ENCODE measurements around the gene APOB. TPM values are rescaled to one million over a fixed set of nuclear protein-coding genes. Genes with fewer than 3 reads are reported as not detected.
A peak's percentile ranks its signal among the peaks of the same experiment; 100 is the strongest.

Gene APOB
- total and polyA plus RNA-seq, 2 of the 13 experiments (the other 11 are each of a cell fraction or from before 2014, with no cell fraction given) = 1,569 to 2,515 TPM

- peak; percentile 62 for TF ChIP-seq TBX2 (CRISPR knock-in tag; IDR thresholded peaks at IDR 0.05; ENCODE audit: borderline replicate concordance)
- peak; percentile 43; the same call in 1 of the 2 replicates for TF ChIP-seq SMC3 (IDR thresholded peaks at IDR 0.05; ENCODE audit: low read length)
- TF ChIP-seq ZNF263 (CRISPR knock-in tag; IDR thresholded peaks at IDR 0.05) = peak; percentile 60; the same call in 1 of the 2 replicates
- 0 out of 2 replicates have a peak, but pooled peaks have one; percentile 63 for TF ChIP-seq ZNF276 (CRISPR knock-in tag; IDR thresholded peaks at IDR 0.05; ENCODE audit: low read depth)
- peak; percentile 41; the same call in 1 of the 2 replicates for TF ChIP-seq ZMYM3 (CRISPR knock-in tag; IDR thresholded peaks at IDR 0.05)
- peak; percentile 96 for TF ChIP-seq PRMT3 (CRISPR knock-in tag; IDR thresholded peaks at IDR 0.05; ENCODE audit: borderline replicate concordance, low read depth)
- TF ChIP-seq ZSCAN30 (CRISPR knock-in tag; IDR thresholded peaks at IDR 0.05) = no peak
- TF ChIP-seq ZNF609 (CRISPR knock-in tag; IDR thresholded peaks at IDR 0.05; ENCODE audit: borderline replicate concordance) = peak; percentile 88
- peak; percentile 71 for TF ChIP-seq ETV5 (CRISPR knock-in tag; IDR thresholded peaks at IDR 0.05; ENCODE audit: borderline replicate concordance)
- TF ChIP-seq AHDC1 (CRISPR knock-in tag; IDR thresholded peaks at IDR 0.05; ENCODE audit: borderline replicate concordance) = peak; percentile 66
- TF ChIP-seq AFF4 (CRISPR knock-in tag; IDR thresholded peaks at IDR 0.05) = peak; percentile 98
Observed at GRCh38 chr2:21041943-21042707, 1.7 kb downstream of the APOB start (continued).

Data from HepG2 (cell line).